Epithelial cell of proximal tubule (primary cell): ENCODE measurements around the gene TMEM171. TPM values are rescaled to one million over a fixed set of nuclear protein-coding genes. Genes with fewer than 3 reads are reported as not detected.

Experiments
- DNase-seq: peaks from one replicate; pipeline ENCODE4 v3.0.0-alpha.2; 2011; ENCODE audit warnings: low read depth
- H3K4me3 ChIP-seq: 2 replicates; pipeline ENCODE4 v1.5.1; 2011; ENCODE audit warnings: low read depth, mild to moderate bottlenecking, low read length
- CTCF ChIP-seq: conservative IDR thresholded peaks from 2 replicates; pipeline ENCODE4 v1.5.1; 2012; ENCODE audit warnings: low read depth, mild to moderate bottlenecking, low read length
- total RNA-seq: library from RNA; depleted of rRNA; stranded (reverse); fragments of >200 nt; gene quantifications from 2 replicates; pipeline ENCODE4 v1.2.3, GENCODE V29; 2015

Gene TMEM171
- total RNA-seq, 1 donor from 2014 or later: 10.6 TPM

- H3K4me3 ChIP-seq: no peak overlapping the region
These were observed 37.3 kb downstream of the TMEM171 start for GRCh38 chr5:73157414-73158303.

GRCh38 chr5:73158313-73158712 lies 37.9 kb downstream of the TMEM171 start:
- DNase-seq: peak; percentile 40
- no peak for TF ChIP-seq CTCF
- H3K4me3 ChIP-seq: no peak overlapping the region

More at GRCh38 chr5:73157414-73158303, 37.3 kb downstream of the TMEM171 start:
- TF ChIP-seq CTCF: no peak
- no peak for DNase-seq

GRCh38 chr5:73160239-73160671 lies 39.9 kb downstream of the TMEM171 start:
- no peak for TF ChIP-seq CTCF
- no peak overlapping the region for H3K4me3 ChIP-seq
- DNase-seq: no peak

GRCh38 chr5:73170522-73170921 lies 50.1 kb downstream of the TMEM171 start:
- no peak for DNase-seq
- TF ChIP-seq CTCF: peak; percentile 63
- H3K4me3 ChIP-seq: no peak overlapping the region

GRCh38 chr5:73171495-73171894 lies 51.1 kb downstream of the TMEM171 start:
- peak; percentile 54 for DNase-seq

GRCh38 chr5:73172951-73173350 lies 52.6 kb downstream of the TMEM171 start, which contains the start of gene TMEM174:
Gene TMEM174 (plus strand): TSS chr5:73173193. CDS start chr5:73173244, 51 bp downstream.
- no peak for DNase-seq
- no peak for TF ChIP-seq CTCF

More at GRCh38 chr5:73171495-73171894, 51.1 kb downstream of the TMEM171 start:
- no peak for TF ChIP-seq CTCF
- H3K4me3 ChIP-seq: no peak overlapping the region

More at GRCh38 chr5:73172951-73173350, 52.6 kb downstream of the TMEM171 start, which contains the start of gene TMEM174:
- H3K4me3 ChIP-seq: no peak within 1 kb of the TSS
